Natural killer cell (primary cell): ENCODE data around the gene PPP1R9A. TPM values are rescaled to one million over a fixed set of nuclear protein-coding genes. Genes with fewer than 3 reads are reported as not detected.

Experiments
- ATAC-seq, 3 donors: fragments of 150-1000 bp in 2 of 3; fragments of 200-7000 bp in 1 of 3; cut with Tn5 transposase; 1 replicate in 1 of 3; 2 replicates in 2 of 3; pipeline ENCODE4 v1.10.0; 2021; ENCODE audit warnings: mild to moderate bottlenecking in 2 of 3, moderate library complexity in 2 of 3
- DNase-seq, 2 donors: peaks; one replicate each; pipeline versions ENCODE4 v3.0.0 to v3.0.0-alpha.2; 2013 to 2021; ENCODE audit warnings: mixed read lengths in 1 of 2
- H3K27ac ChIP-seq: one replicate; pipeline ENCODE4 v1.5.1; 2013; ENCODE audit warnings: mild to moderate bottlenecking, low read length
- H3K27me3 ChIP-seq: one replicate; pipeline ENCODE4 v1.6.1; 2013; ENCODE audit warnings: low read length; ENCODE audit not compliant: control insufficient read depth, insufficient read depth
- H3K36me3 ChIP-seq: one replicate; pipeline ENCODE4 v1.6.1; 2013; ENCODE audit warnings: low read length; ENCODE audit not compliant: control insufficient read depth, insufficient read depth
- H3K4me1 ChIP-seq: one replicate; pipeline ENCODE4 v1.6.1; 2013; ENCODE audit warnings: low read length; ENCODE audit not compliant: control insufficient read depth, insufficient read depth
- H3K4me3 ChIP-seq: one replicate; pipeline ENCODE4 v1.5.1; 2013; ENCODE audit warnings: low read length
- H3K9me3 ChIP-seq: one replicate; pipeline ENCODE4 v1.6.1; 2013; ENCODE audit warnings: low read length; ENCODE audit not compliant: control insufficient read depth, insufficient read depth
- H3K27ac Mint-ChIP-seq, 2 donors: one replicate each; pipeline ENCODE4 v1.8.0; 2022; ENCODE audit warnings: mild to moderate bottlenecking in 2 of 2, mixed read lengths in 2 of 2, moderate library complexity in 1 of 2
- H3K27me3 Mint-ChIP-seq, 2 donors: one replicate each; pipeline ENCODE4 v1.8.0; 2022; ENCODE audit warnings: low read depth in 2 of 2, mixed read lengths in 2 of 2
- H3K36me3 Mint-ChIP-seq: one replicate; pipeline ENCODE4 v1.8.0; 2022; ENCODE audit warnings: mixed read lengths
- H3K4me1 Mint-ChIP-seq, 2 donors: one replicate each; pipeline ENCODE4 v1.8.0; 2022; ENCODE audit warnings: mixed read lengths in 2 of 2
- H3K4me3 Mint-ChIP-seq: one replicate; pipeline ENCODE4 v1.8.0; 2022; ENCODE audit warnings: mild to moderate bottlenecking, moderate library complexity, mixed read lengths
- H3K9me3 Mint-ChIP-seq, 2 donors: one replicate each; pipeline ENCODE4 v1.8.0; 2022; ENCODE audit warnings: mixed read lengths in 2 of 2
- CTCF ChIP-seq: fragments of 200-600 bp; IDR thresholded peaks from one replicate; pipeline ENCODE4 v1.8.0; 2022; ENCODE audit warnings: antibody characterized with exemption
- WGBS: methylation state at CpG from one replicate; pipeline ENCODE4 v1.1.7; 2013; ENCODE audit warnings: missing lambda C conversion rate; ENCODE audit not compliant: insufficient coverage; 5-methylcytosine and 5-hydroxymethylcytosine counted together
- intact Hi-C: fragments of 100-400 bp; cut with micrococcal nuclease; formaldehyde crosslinking; loops from one replicate; pipeline ENCODE4 v1.14.2; 2022
- total RNA-seq, 4 donors: library from RNA; stranded (reverse); fragments of 120-200 nt in 1 of 4; gene quantifications; one replicate each; pipeline versions ENCODE4 v1.2.3 to v1.2.4, GENCODE V29; 2013 to 2022

PPP1R9A gene
- total RNA-seq, 3 donors from 2014 or later (not counting 1 experiment from before 2014, with no cell fraction given) = 1.6 to 6.0 (median 2.0) TPM

GRCh38 chr7:95104739-95105138 lies 197.3 kb downstream of the PPP1R9A start:
- no peaks in the 10 kb centered on the region for H3K36me3 Mint-ChIP-seq
- intact Hi-C loops = no loop called here
- no peak overlapping the region for H3K4me3 Mint-ChIP-seq
- TF ChIP-seq CTCF = no peak
- H3K27me3 Mint-ChIP-seq = no peaks in the 10 kb centered on the region
- H3K27me3 ChIP-seq = no peaks in the 10 kb centered on the region
- DNase-seq = no peak
- 54% methylated on average over 1 of the region's 1 CpG for WGBS
- no peak overlapping the region for H3K4me3 ChIP-seq
- no peaks in the 10 kb centered on the region for H3K4me1 ChIP-seq
- peaks cover 0 to 3% of the 10 kb centered on the region in 2 donors for H3K4me1 Mint-ChIP-seq
- H3K27ac ChIP-seq = no peak overlapping the region
- no peak for ATAC-seq
- no peak overlapping the region for H3K27ac Mint-ChIP-seq
- H3K36me3 ChIP-seq = no peaks in the 10 kb centered on the region
- no peaks in the 10 kb centered on the region for H3K9me3 Mint-ChIP-seq
- H3K9me3 ChIP-seq = no peaks in the 10 kb centered on the region

GRCh38 chr7:95105627-95106026 lies 198.2 kb downstream of the PPP1R9A start:
- H3K27ac ChIP-seq = no peak overlapping the region
- H3K27me3 Mint-ChIP-seq = no peaks in the 10 kb centered on the region
- H3K9me3 ChIP-seq = no peaks in the 10 kb centered on the region
- peaks cover 0 to 3% of the 10 kb centered on the region in 2 donors for H3K4me1 Mint-ChIP-seq
- DNase-seq = no peak
- no peak overlapping the region for H3K4me3 ChIP-seq
- no peaks in the 10 kb centered on the region for H3K36me3 ChIP-seq
- no peaks in the 10 kb centered on the region for H3K36me3 Mint-ChIP-seq
- no peak overlapping the region for H3K4me3 Mint-ChIP-seq
- H3K4me1 ChIP-seq = no peaks in the 10 kb centered on the region
- no peaks in the 10 kb centered on the region for H3K27me3 ChIP-seq
- no peak for ATAC-seq
- H3K27ac Mint-ChIP-seq = no peak overlapping the region
- TF ChIP-seq CTCF = no peak
- intact Hi-C loops = no loop called here
- no peaks in the 10 kb centered on the region for H3K9me3 Mint-ChIP-seq

GRCh38 chr7:95106401-95106800 lies 199.0 kb downstream of the PPP1R9A start:
- no peak for TF ChIP-seq CTCF
- no peak for DNase-seq
- Mint-ChIP-seq H3K27ac (no peak overlapping the region), H3K36me3 (no peaks in the 10 kb centered on the region), H3K4me3 (no peak overlapping the region), H3K27me3 (no peaks in the 10 kb centered on the region), H3K4me1 (peaks cover 0 to 3% of the 10 kb centered on the region in 2 donors), H3K9me3 (no peaks in the 10 kb centered on the region)
- H3K36me3 ChIP-seq = no peaks in the 10 kb centered on the region
- H3K4me3 ChIP-seq = no peak overlapping the region
- WGBS = no CpG with 5 or more reads among the region's 2 CpGs
- no peaks in the 10 kb centered on the region for H3K27me3 ChIP-seq
- no peaks in the 10 kb centered on the region for H3K9me3 ChIP-seq
- no peak for ATAC-seq
- no peaks in the 10 kb centered on the region for H3K4me1 ChIP-seq
- intact Hi-C loops = no loop called here
- no peak overlapping the region for H3K27ac ChIP-seq

- H3K36me3 ChIP-seq = no peaks in the 10 kb centered on the region
- no peaks in the 10 kb centered on the region for H3K27me3 Mint-ChIP-seq
- no peaks in the 10 kb centered on the region for H3K4me1 Mint-ChIP-seq
- no peaks in the 10 kb centered on the region for H3K4me1 ChIP-seq
- intact Hi-C loops = no loop called here
- no peaks in the 10 kb centered on the region for H3K9me3 ChIP-seq
- no peak overlapping the region for H3K4me3 ChIP-seq
- no peak for DNase-seq
- ATAC-seq = no peak
- H3K36me3 Mint-ChIP-seq = no peaks in the 10 kb centered on the region
- no peak overlapping the region for H3K4me3 Mint-ChIP-seq
- H3K27me3 ChIP-seq = no peaks in the 10 kb centered on the region
- 100% methylated on average over 1 of the region's 3 CpGs for WGBS
- H3K27ac ChIP-seq = no peak overlapping the region
- H3K9me3 Mint-ChIP-seq = no peaks in the 10 kb centered on the region
- no peak overlapping the region for H3K27ac Mint-ChIP-seq
- TF ChIP-seq CTCF = no peak
Observed at GRCh38 chr7:95110707-95111106, 203.3 kb downstream of the PPP1R9A start.
